H1 (cell line): ENCODE measurements around the gene BRPF1. TPM values are rescaled to one million over a fixed set of nuclear protein-coding genes. Genes with fewer than 3 reads are reported as not detected.

Experiments
- CHD2 ChIP-seq: IDR thresholded peaks from 2 replicates; pipeline ENCODE4 v1.6.1; 2012; ENCODE audit warnings: low read length, improper control_type of control experiment
- POLR2A ChIP-seq, 2 experiments: IDR thresholded peaks; 1 replicate in 1 of 2; 2 replicates in 1 of 2; pipeline ENCODE4 v1.6.1; 2011; ENCODE audit warnings: low read depth in 2 of 2, low read length in 2 of 2, mild to moderate bottlenecking in 2 of 2; ENCODE audit errors: control extremely low read depth in 1 of 2
- SP4 ChIP-seq: IDR thresholded peaks from 2 replicates; pipeline ENCODE4 v1.6.1; 2012; ENCODE audit warnings: low read length, inconsistent platforms
- USF2 ChIP-seq: IDR thresholded peaks from 2 replicates; pipeline ENCODE4 v1.6.1; 2011; ENCODE audit warnings: low read length, improper control_type of control experiment
- ZNF274 ChIP-seq: IDR thresholded peaks from 2 replicates; pipeline ENCODE4 v1.7.0; 2012; ENCODE audit warnings: low read length, borderline replicate concordance; ENCODE audit errors: extremely low read depth
- polyA plus RNA-seq, 7 experiments: library from polyadenylated mRNA; depleted of rRNA in 3 of 7; stranded (reverse) in 5 of 7; unstranded in 2 of 7; fragments of >200 nt in 5 of 7; fragments of 200-250 nt in 2 of 7; gene quantifications; 1 replicate in 5 of 7; 2 replicates in 1 of 7; 4 replicates in 1 of 7; pipeline versions ENCODE4 v1.2.1 to v1.2.3, GENCODE V29; 2011 to 2013; ENCODE audit warnings: missing spikeins in 2 of 7, mixed read lengths in 2 of 7
- total RNA-seq: library from RNA; stranded (reverse); fragmentation: NEBNext Ultra II Directional; extraction: Animal tissue kit (Norgen Biotek cat#: 25700); gene quantifications from 2 replicates; pipeline ENCODE4 v1.2.1, GENCODE V29; 2021

Gene BRPF1
- total and polyA plus RNA-seq, 2 of the 8 experiments (the other 6 are each of a cell fraction or from before 2014, with no cell fraction given): 11.3 to 21.7 TPM

- no peak for TF ChIP-seq ZNF274
- no peak for TF ChIP-seq USF2
- no peak for TF ChIP-seq SP4
- TF ChIP-seq CHD2: no peak
- no peak for TF ChIP-seq POLR2A (IDR thresholded peaks at IDR 0.05; ENCODE audit: control extremely low read depth in 1 of 2, low read depth in 2 of 2, low read length in 2 of 2)
These were observed 16.5 kb downstream of the BRPF1 start (continued) for GRCh38 chr3:9748031-9748430.
